ENCODE data around the gene ARHGEF1. TPM values are rescaled to one million over a fixed set of nuclear protein-coding genes. Genes with fewer than 3 reads are reported as not detected.

Gene ARHGEF1
- total RNA-seq, 1 donor from 2014 or later: 78.8 TPM

- Mint-ChIP-seq H3K27ac (no peak overlapping the region), H3K27me3 (ENCODE audit: low read depth) (no peaks in the 10 kb centered on the region), H3K4me1 (no peaks in the 10 kb centered on the region), H3K9me3 (no peaks in the 10 kb centered on the region), H3K4me3 (no peak overlapping the region), H3K36me3 (peaks cover 9% of the 10 kb centered on the region)
- no peak for TF ChIP-seq CTCF (IDR thresholded peaks at IDR 0.05; ENCODE audit: unreplicated experiment)
- DNase-seq (ENCODE audit: low spot score in 2 of 2, unreplicated experiment in 2 of 2): no peak
Measured at GRCh38 chr19:41893899-41894298, 10.9 kb downstream of the ARHGEF1 start.

- no peak for TF ChIP-seq CTCF (IDR thresholded peaks at IDR 0.05; ENCODE audit: unreplicated experiment)
- no peaks in the 10 kb centered on the region for H3K27me3 Mint-ChIP-seq (ENCODE audit: low read depth)
- peaks cover 13% of the 10 kb centered on the region for H3K36me3 Mint-ChIP-seq
- H3K4me3 Mint-ChIP-seq: no peak overlapping the region
- H3K4me1 Mint-ChIP-seq: no peaks in the 10 kb centered on the region
- no peaks in the 10 kb centered on the region for H3K9me3 Mint-ChIP-seq
- H3K27ac Mint-ChIP-seq: no peak overlapping the region
- no peak for DNase-seq (ENCODE audit: low spot score in 2 of 2, unreplicated experiment in 2 of 2)
Measured at GRCh38 chr19:41894350-41894749, 11.4 kb downstream of the ARHGEF1 start.

- no peaks in the 10 kb centered on the region for H3K27me3 Mint-ChIP-seq (ENCODE audit: low read depth)
- no peak overlapping the region for H3K4me3 Mint-ChIP-seq
- no peaks in the 10 kb centered on the region for H3K4me1 Mint-ChIP-seq
- no peaks in the 10 kb centered on the region for H3K9me3 Mint-ChIP-seq
- peak; percentile 27 for TF ChIP-seq CTCF (IDR thresholded peaks at IDR 0.05; ENCODE audit: unreplicated experiment)
- H3K36me3 Mint-ChIP-seq: peaks cover 7% of the 10 kb centered on the region
- no peak for DNase-seq (ENCODE audit: low spot score in 2 of 2, unreplicated experiment in 2 of 2)
- H3K27ac Mint-ChIP-seq: no peak overlapping the region
Measured at GRCh38 chr19:41895745-41896580, 13.0 kb downstream of the ARHGEF1 start.

GRCh38 chr19:41896581-41896942 lies 13.6 kb downstream of the ARHGEF1 start:
- no peaks in the 10 kb centered on the region for H3K4me1 Mint-ChIP-seq
- TF ChIP-seq CTCF (IDR thresholded peaks at IDR 0.05; ENCODE audit: unreplicated experiment): no peak
- H3K27ac Mint-ChIP-seq: no peak overlapping the region

GRCh38 chr19:41897181-41897580 lies 14.2 kb downstream of the ARHGEF1 start:
- Mint-ChIP-seq H3K27me3 (ENCODE audit: low read depth) (no peaks in the 10 kb centered on the region), H3K4me1 (no peaks in the 10 kb centered on the region)

More at GRCh38 chr19:41896581-41896942, 13.6 kb downstream of the ARHGEF1 start:
- no peaks in the 10 kb centered on the region for H3K27me3 Mint-ChIP-seq (ENCODE audit: low read depth)
- H3K36me3 Mint-ChIP-seq: peaks cover 7% of the 10 kb centered on the region
- no peak overlapping the region for H3K4me3 Mint-ChIP-seq
- no peaks in the 10 kb centered on the region for H3K9me3 Mint-ChIP-seq
- DNase-seq (ENCODE audit: low spot score in 2 of 2, unreplicated experiment in 2 of 2): no peak

More at GRCh38 chr19:41897181-41897580, 14.2 kb downstream of the ARHGEF1 start:
- TF ChIP-seq CTCF (IDR thresholded peaks at IDR 0.05; ENCODE audit: unreplicated experiment): no peak
- Mint-ChIP-seq H3K4me3 (no peak overlapping the region), H3K36me3 (peaks cover 11% of the 10 kb centered on the region), H3K9me3 (no peaks in the 10 kb centered on the region), H3K27ac (no peak overlapping the region)
- DNase-seq (ENCODE audit: low spot score in 2 of 2, unreplicated experiment in 2 of 2): no peak

Data from mesothelial cell of epicardium (in vitro differentiated cells).